SH-SY5Y (cell line): ENCODE measurements around the gene RRAD.

Source experiments
- GATA2 ChIP-seq: IDR thresholded peaks from 2 replicates; pipeline ENCODE4 v1.6.1; 2011; ENCODE audit warnings: mild to moderate bottlenecking, low read depth, low read length
- GATA3 ChIP-seq: IDR thresholded peaks from 2 replicates; pipeline ENCODE4 v1.6.1; 2011; ENCODE audit warnings: low read depth, mild to moderate bottlenecking, low read length, moderate library complexity

Gene RRAD

GRCh38 chr16:66926171-66926947 is 1.0 kb upstream of the RRAD start:
- TF ChIP-seq GATA2 (no peak), GATA3 (no peak)

- TF ChIP-seq GATA3 (no peak), GATA2 (no peak)
Measured at GRCh38 chr16:66924527-66925321, 611 bp downstream of the RRAD start.

- TF ChIP-seq GATA3 (no peak), GATA2 (no peak)
Measured at GRCh38 chr16:66923866-66924265, 1.5 kb downstream of the RRAD start.

- TF ChIP-seq GATA3, result no peak
- TF ChIP-seq GATA2, result no peak
Measured at GRCh38 chr16:66923247-66923731, 2.0 kb downstream of the RRAD start.

GRCh38 chr16:66921729-66922450 is 3.4 kb downstream of the RRAD start:
- TF ChIP-seq GATA3, result no peak
- TF ChIP-seq GATA2, result no peak

GRCh38 chr16:66920924-66921680 is 4.2 kb downstream of the RRAD start:
- TF ChIP-seq GATA2 (no peak), GATA3 (no peak)

GRCh38 chr16:66920299-66920590 is 5.1 kb downstream of the RRAD start:
- TF ChIP-seq GATA3 (no peak), GATA2 (no peak)

- TF ChIP-seq GATA2 (no peak), GATA3 (no peak)
Measured at GRCh38 chr16:66919569-66920298, 5.6 kb downstream of the RRAD start.

GRCh38 chr16:66918803-66919568 is 6.3 kb downstream of the RRAD start, which contains the start of gene CDH16:
Gene CDH16 (minus strand): TSS chr16:66918885. CDS start chr16:66918065, 820 bp downstream.
- TF ChIP-seq GATA3, result no peak
- no peak for TF ChIP-seq GATA2

GRCh38 chr16:66918355-66918754 is 7.0 kb downstream of the RRAD start:
- TF ChIP-seq GATA2 (no peak), GATA3 (no peak)

- TF ChIP-seq GATA3 (no peak), GATA2 (no peak)
Measured at GRCh38 chr16:66917741-66918140, 7.6 kb downstream of the RRAD start.

- TF ChIP-seq GATA3 (no peak), GATA2 (no peak)
Measured at GRCh38 chr16:66916518-66916917, 8.8 kb downstream of the RRAD start.
